Stimulated activated CD8-positive, alpha-beta memory T cell treated with anti-CD3 and anti-CD28 coated beads, Interleukin-12 subunit alpha, Interleukin-12 subunit beta, amount 100 ng/mL, for 4 hours (primary cell): ENCODE measurements around the gene CRYGC.
"Not testable (repeated sequence)": the region's sequence is repeated elsewhere in the genome, so short reads cannot be mapped to it uniquely, and the experiment has no call there.

Experiments used
- DNase-seq: peaks from one replicate; pipeline ENCODE4 v3.0.0-alpha.2; 2020; ENCODE audit warnings: low read depth

Gene CRYGC

GRCh38 chr2:208136716-208137094 lies 7.1 kb upstream of the CRYGC start:
- no peak for DNase-seq

DNA sequence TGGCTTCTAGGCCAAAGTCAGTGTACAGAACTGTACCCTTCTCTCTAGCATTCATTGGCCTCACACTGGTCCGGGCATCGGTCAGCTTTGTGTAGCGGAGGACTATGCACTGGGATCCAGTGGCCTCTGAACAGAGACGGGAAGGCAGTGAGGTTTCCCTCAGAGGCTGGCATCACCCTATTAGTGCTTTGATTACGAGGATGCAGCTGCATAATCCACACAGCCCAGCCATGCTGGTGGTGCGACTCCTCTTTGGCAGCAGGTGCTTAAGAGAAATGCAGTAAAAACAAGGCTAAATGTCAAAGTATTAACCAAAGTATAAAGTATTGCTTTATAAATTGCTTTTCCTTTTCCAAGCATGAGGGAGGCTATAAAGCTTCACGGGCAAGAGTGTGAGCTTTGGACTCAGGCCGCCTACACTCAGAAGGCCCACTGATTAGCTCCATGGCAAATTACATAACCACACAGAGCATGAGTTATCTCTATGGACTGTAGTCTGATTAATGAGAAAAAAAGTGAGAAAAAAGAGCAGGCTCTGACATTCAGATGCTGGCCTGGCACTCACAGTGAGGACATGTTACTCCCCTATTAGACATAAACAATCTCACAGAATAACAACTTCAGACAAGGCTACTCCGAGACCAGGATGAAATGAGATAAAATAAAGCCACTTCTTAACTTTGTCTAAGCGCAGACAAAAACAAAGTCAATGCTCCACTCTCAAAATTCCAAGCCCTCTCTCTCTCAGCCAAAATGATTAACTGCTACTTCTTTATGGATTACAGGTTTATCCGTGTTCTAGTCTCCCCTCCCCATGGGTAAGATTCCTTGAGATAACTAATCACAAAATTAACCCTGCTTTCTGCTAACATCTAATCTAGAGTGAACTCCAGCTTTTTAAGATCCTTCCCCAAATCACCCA lies 6.4 kb upstream of the CRYGC start:
- no peak for DNase-seq

- DNase-seq, result no peak
Observed at GRCh38 chr2:208134928-208135586, 5.4 kb upstream of the CRYGC start.

DNA sequence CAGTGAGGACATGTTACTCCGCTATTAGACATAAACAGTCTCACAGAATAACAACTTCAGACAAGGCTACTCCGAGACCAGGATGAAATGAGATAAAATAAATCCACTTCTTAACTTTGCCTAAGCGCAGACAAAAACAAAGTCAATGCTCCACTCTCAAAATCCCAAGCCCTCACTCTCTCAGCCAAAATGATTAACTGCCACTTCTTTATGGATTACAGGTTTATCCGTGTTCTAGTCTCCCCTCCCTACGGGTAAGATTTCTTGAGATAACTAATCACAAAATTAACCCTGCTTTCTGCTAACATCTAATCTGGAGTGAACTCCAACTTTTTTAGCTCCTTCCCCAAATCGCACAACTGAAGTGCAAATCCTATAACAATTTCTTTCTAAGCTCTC lies 1.1 kb upstream of the CRYGC start:
- no peak for DNase-seq

DNA sequence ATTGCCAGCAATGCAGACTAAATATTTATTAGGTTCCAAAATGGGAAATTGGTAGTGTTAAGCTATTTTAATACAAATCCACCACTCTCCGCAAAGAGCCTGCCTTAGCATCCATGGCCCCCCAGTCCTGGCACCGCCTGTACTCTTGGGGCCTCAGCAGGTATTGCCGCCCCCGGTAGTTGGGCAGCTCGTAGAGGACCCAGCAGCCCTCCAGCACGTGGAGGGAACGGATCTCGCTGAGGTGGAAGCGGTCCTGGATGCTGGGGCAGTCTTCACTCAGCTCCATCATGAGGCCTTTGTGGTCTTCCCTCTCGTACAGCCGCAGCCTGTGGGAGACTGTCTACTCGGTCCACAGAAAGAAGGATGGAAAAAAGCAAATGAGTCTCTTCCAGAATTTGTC lies 1.5 kb downstream of the CRYGC start:
- DNase-seq, result no peak

- DNase-seq, result no peak
Observed at GRCh38 chr2:208127090-208127489, 2.5 kb downstream of the CRYGC start.

DNA sequence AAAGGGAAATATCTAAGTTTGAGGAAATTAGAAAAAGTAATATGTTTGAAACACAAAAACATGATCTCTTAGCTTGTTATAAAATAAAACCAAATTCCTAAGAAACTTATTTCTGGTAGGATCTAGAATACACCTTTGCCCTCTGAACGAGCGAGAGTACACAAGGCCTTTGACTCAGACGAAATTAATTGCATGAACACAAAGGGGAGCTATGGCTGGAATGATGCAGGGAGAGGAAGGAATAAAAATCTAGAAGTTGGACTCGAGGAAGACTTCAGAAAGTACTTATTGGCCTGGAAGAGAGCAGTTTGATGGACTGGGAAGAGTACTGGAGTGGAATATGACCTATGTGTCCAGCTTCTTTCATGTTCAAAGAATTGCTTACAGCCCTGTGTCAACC lies 4.4 kb downstream of the CRYGC start:
- DNase-seq, result no peak

GRCh38 chr2:208124013-208124715 lies 5.5 kb downstream of the CRYGC start, which contains the start of gene CRYGD:
TSS of gene CRYGD (minus strand) at chr2:208124524. CDS start at chr2:208124473, 51 bp downstream.
- not testable (repeated sequence) for DNase-seq

GRCh38 chr2:208122248-208122647 lies 7.4 kb downstream of the CRYGC start:
- DNase-seq, result no peak

- DNase-seq, result no peak
Observed at GRCh38 chr2:208118918-208119317, 10.7 kb downstream of the CRYGC start.

DNA sequence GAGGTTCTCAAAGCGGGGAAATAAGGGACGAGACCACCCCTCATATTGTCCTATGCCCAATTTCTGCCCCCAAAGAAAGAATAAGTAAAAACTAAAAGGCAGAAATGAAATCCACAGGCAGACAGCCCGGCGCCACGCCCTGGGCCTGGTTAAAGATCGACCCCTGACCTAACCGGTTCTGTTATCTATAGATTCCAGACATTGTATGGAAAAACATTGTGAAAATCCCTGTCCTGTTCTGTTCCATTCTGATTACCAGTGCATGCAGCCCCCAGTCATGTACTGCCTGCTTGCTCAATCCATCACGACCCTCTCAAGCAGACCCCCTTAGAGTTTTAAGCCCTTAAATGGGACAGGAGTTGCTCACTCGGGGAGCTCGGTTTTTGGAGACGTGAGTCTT lies 12.2 kb downstream of the CRYGC start:
- DNase-seq, result not testable (repeated sequence)

GRCh38 chr2:208112969-208113368 lies 16.7 kb downstream of the CRYGC start:
- no peak for DNase-seq

- DNase-seq, result not testable (repeated sequence)
Observed at GRCh38 chr2:208112273-208112745, 17.3 kb downstream of the CRYGC start.

- DNase-seq, result no peak
Observed at GRCh38 chr2:208103616-208104015, 26.0 kb downstream of the CRYGC start.

DNA sequence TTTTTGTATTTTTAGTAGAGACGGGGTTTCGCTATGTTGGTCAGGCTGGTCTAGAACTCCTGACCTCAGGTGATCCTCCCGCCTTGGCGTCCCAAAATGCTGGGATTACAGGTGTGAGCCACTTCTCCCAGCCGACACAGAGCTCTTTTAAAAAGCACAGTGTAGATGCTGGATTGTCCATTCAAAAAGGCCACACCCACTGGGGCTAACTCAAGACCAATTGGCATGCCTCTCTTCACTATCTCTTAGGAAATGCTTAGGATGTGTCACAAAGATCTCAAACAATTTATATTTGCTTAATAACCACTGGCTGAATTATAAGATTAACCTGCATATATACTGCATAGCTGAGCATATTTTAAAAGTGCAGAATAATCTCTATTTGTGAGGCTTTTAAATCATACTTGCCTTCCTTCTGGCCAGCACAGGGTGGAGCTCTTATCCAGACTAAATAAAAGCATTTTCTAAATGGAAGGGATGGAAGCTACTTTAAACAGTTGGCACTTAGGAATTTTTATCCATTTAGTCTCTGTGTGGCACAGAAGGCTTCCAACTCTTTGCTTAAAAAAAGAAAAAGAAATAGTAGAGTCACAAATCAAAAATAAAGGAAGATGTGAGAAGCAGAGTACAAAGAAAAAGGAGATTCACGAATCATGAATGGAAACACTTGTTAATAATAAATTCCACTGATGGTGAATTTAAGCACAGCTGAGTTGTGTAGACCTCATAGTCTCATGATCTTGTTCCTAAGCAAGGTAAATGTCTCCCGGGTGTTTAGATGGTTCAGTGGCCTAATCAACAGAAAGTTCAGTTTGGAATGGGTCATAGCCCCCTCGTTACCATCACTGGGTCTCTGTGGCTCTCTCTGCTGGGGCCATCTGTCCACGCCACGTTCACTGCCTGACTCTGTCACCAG lies 27.7 kb downstream of the CRYGC start:
- DNase-seq, result no peak

- DNase-seq, result no peak
Observed at GRCh38 chr2:208099682-208100470, 29.8 kb downstream of the CRYGC start.

DNA sequence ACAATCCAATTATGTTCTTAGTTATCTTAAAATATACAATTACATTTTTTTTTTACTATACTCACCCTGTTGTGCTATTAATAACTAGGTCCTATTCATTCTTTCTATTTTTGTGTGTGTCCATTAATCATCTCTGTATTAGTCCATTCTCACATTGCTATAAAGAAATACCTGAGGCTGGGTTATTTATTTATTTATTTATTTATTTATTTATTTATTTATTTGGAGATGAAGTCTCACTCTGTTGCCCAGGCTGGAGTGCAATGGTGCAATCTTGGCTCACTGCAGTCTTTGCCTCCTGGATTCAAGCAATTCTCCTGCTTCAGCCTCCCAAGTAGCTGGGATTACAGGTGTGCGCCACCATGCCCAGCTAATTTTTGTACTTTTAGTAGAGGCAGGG lies 30.9 kb downstream of the CRYGC start:
- not testable (repeated sequence) for DNase-seq

DNA sequence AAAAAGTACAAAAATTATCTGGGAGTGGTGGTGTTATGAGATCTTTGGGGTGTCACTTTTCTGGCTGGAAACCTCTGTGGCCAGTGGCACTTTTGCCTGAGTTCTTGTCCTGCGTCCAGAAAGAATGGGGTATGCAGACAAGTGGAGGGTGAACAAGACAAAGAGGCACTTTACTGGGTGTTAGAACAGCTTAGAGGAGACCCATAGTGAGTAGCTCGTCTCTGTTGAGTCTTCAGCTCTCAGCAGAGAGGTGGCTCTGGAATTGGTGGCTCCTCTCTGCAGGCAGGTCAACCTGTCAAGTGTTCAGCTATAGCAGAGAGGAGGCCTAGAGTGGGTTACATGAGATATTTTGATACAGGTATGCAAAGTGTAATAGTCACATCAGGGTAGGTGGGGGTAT lies 31.4 kb downstream of the CRYGC start:
- DNase-seq, result no peak

DNA sequence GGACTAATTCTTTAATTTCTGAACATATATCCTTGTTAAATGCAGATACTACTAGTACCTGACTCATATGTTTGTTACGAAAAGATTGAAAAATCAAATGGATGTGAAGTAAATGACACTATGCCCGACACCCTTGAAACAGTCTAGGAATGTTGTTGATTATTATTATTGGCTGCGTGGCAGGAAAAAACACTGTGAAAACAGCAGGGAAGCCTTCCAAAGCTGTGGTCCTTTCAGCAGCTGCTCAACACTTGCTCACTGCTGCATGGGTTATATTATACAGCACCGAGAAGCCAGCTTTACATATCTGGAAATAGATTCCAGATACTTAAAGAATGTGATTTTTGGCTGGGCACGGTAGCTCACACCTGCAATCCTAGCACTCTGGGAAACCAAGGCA lies 31.8 kb downstream of the CRYGC start:
- no peak for DNase-seq

DNA sequence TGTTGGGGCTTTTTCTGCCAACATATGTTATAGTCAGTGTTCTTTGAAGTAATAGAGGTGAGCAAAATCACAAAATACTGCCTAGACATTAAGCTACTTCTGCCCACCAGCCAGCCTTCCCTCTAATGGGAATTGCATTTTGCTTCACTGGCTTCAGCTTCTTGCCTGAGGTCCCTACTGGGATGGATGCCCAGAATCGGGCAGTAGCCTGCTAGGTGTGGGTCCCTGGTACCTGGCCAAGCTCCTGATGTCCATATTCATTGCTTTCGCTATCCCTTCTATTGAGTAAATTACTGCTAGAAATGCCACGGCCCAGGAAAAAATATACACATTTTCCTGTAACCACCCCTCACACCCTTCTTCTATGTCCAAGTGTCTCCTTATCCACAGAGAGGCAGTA lies 32.3 kb downstream of the CRYGC start:
- DNase-seq, result no peak

- no peak for DNase-seq
Observed at GRCh38 chr2:208096080-208096479, 33.5 kb downstream of the CRYGC start.
